Fibroblast of pulmonary artery (primary cell): Measurements from ENCODE around the gene CACNA2D3.
A peak's percentile ranks its signal among the peaks of the same experiment; 100 is the strongest.

Source experiments
- DNase-seq: peaks from one replicate; pipeline ENCODE4 v3.0.0-alpha.2; 2010; ENCODE audit warnings: low read depth
- H3K4me3 ChIP-seq: replicated peaks from 2 replicates; pipeline ENCODE4 v1.5.1; 2011; ENCODE audit warnings: low read depth, mild to moderate bottlenecking, control low read depth, low read length, moderate library complexity
- CTCF ChIP-seq: IDR thresholded peaks from 2 replicates; pipeline ENCODE4 v1.5.1; 2011; ENCODE audit warnings: mild to moderate bottlenecking, control low read depth, low read length, inconsistent platforms; ENCODE audit errors: missing control alignments

Gene CACNA2D3

GRCh38 chr3:54986294-54986693 is 863.9 kb downstream of the CACNA2D3 start:
- no peak for DNase-seq
- TF ChIP-seq CTCF: no peak
- no peak overlapping the region for H3K4me3 ChIP-seq

GRCh38 chr3:54987719-54988118 is 865.4 kb downstream of the CACNA2D3 start:
- TF ChIP-seq CTCF: no peak
- no peak for DNase-seq
- no peak overlapping the region for H3K4me3 ChIP-seq

GRCh38 chr3:54988302-54988837 is 866.0 kb downstream of the CACNA2D3 start:
- no peak overlapping the region for H3K4me3 ChIP-seq
- DNase-seq: no peak
- TF ChIP-seq CTCF: no peak

GRCh38 chr3:54988838-54989630 is 866.7 kb downstream of the CACNA2D3 start:
- DNase-seq: peak; percentile 95
- no peak overlapping the region for H3K4me3 ChIP-seq
- TF ChIP-seq CTCF: no peak

GRCh38 chr3:54994111-54994513 is 871.8 kb downstream of the CACNA2D3 start:
- TF ChIP-seq CTCF: no peak
- no peak for DNase-seq
- H3K4me3 ChIP-seq: no peak overlapping the region

GRCh38 chr3:54999159-54999558 is 876.8 kb downstream of the CACNA2D3 start:
- peak; percentile 95 for DNase-seq
- H3K4me3 ChIP-seq: no peak overlapping the region
- TF ChIP-seq CTCF: peak; percentile 66

- no peak for TF ChIP-seq CTCF
- no peak overlapping the region for H3K4me3 ChIP-seq
- DNase-seq: peak; percentile 10
These were observed 877.5 kb downstream of the CACNA2D3 start for GRCh38 chr3:54999811-55000210.
